DMS53 treated with DMSO at 0.1 percent for 48 hours (cell line): ENCODE results near the gene CCDC148.

Source experiments
- DNase-seq: peaks from one replicate; lab custom pipeline; 2025; ENCODE audit not compliant: unreplicated experiment; lab: John Stamatoyannopoulos, UW

CCDC148 gene

DNA sequence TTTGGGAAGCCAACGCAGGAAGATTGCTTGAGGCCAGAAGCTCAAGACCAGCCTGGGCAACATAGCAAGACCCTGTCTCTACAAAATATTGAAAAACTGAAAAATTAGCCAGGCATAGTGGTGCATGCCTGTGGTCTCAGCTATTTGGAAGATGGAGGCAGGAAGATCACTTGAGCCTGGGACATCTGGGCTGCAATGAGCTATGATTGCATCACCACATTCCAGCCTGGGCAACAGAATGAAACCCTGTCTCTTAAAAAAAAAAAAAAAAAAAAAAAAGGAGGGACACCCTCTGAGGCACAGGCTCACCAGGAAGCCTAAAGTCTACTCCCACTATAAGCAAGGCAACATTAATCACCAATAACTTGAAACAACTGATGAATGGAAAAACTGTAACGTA is 151.1 kb downstream of the CCDC148 start:
- DNase-seq, result no peak

- DNase-seq, result no peak
These were observed 156.2 kb downstream of the CCDC148 start for GRCh38 chr2:158300394-158300793.

- no peak for DNase-seq
These were observed 158.9 kb downstream of the CCDC148 start for GRCh38 chr2:158297606-158298005.

DNA sequence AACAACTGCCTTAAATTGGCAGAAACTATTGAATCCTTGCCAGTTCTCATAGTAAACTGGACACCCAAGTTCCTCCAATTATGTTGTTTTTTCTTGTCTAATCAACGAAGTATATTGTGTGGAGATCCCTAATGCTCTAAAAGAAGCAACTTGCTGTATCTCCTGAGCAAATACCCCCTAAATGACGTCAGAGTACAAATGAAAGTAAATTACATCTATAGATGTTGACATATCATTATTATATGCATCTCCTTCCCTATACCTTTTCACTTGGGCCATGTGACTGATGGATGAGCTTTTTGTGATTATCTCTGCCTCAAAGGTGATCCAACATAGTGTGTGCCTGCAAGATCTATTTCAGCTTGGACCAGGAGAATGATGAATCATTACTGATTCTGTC is 159.4 kb downstream of the CCDC148 start:
- DNase-seq, result no peak

DNA sequence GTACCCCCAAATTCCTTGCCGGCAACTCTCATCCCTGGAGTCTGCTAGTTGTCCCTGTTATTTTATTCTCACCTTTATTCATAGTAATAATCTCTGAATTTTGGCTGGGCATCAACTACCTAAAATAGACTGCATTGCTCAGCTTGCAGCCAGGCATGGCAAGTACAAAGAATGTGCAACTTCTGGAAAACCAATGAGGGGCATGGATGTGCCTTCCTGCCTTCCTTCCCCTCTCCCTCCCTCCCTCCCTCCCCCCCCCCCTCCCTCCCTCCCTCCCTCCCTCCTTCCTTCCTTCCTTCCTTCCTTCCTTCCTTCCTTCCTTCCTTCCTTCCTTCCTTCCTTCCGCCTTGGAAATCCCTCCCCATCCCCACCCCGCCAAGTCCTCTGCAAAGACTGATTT is 162.8 kb downstream of the CCDC148 start:
- no peak for DNase-seq

DNA sequence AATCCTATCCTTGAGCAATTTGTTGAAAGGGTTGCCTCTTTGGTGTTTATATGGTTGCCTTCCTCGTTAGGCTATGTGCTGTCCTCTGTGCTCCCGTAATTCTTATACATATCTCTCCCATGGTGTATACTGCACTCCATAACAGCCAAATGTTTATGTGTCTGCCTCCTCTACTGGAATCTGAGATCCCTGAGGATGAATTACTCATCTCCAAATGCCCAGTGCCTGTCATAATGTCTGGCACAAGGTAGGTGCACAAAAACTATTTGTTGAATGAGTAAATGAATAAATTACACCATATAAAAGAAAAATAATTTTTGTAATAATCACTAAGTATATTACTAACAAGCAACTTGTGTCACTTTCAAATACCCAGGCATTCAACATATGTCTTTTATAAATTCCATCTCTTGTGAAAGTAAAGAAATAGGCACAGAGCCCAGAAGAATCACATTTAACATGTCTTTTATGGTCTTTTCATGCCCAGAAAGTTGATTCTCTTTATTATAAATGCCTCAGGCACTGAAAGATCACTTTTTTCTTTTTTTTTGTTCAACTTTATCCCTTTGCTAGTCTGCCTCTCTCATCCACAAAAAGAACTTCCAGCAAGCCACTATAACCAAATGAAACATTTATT is 164.9 kb downstream of the CCDC148 start:
- DNase-seq, result no peak

DNA sequence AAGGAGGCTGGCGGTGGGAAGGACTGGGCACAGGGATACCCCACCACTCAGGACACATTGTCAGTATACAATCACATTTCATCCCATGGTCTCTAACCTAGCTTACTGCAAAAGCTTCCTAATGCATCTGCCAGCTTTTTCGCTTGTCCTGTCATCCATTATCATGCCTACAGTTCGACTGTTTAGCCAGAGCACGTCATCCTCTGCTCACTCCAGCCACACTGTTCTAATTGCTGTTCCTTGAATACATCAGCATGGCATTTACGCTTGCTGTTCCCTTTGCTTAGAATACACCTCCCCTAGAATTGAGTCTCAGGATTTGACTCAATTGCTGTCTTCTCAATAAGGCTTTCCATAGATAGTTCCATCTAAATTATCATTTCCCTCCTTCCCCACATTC is 166.3 kb downstream of the CCDC148 start:
- DNase-seq, result no peak

DNA sequence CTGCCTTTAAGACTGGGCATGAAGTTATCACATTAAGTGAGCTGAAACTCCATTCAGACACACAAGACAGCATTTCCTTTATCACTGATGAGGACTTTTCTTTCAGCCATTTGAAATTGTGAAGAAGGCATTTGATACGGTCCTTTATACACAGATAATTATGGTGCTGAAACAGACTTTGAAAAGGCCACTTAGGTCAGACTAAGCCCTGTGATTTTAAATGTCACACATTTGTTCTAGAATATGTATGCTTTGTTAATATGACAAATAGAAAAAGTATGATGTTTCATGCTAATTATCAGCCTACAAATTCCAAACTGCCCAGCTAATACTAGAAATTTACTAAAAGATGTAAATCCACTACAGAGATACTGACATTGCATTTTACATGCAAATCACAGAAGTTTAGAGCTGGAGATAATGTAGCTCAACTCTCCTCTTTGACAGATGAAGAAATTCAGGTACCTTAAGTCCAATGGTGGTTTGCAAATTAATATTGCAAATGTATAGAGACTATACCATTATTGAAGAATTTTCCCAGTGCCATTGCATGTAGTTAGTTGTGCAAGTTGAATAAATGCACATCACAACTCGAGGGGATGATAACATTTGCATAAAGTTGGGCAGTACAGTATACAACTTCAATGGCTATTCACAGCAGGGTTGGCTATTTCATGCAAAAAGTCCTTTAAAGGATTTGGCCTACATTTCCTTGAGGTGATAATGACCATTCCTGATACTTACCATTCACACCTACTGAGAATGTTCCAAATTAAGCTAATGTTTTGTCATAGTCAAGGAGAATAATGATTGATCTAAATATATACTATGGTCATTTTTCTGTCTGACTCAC is 179.7 kb downstream of the CCDC148 start:
- no peak for DNase-seq

DNA sequence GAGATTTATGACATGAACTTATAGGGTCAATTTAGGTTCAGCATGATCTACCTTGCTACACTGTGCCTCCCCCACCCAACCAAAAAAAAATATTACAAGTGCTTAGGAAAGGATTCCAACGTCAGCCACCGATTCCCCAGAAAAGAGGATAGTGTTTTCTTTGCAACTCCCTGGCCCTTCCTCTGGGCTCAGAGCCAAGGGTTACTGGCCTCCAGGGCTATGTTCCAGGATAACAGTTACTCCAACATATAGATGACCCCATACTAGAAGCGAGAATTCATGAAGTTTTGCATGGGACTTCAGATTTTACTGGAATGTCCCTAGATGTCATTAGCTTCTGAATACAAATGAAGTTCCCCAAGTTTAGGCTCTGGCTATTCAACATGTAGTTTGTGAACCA is 182.8 kb downstream of the CCDC148 start:
- no peak for DNase-seq

GRCh38 chr2:158270536-158270935 is 186.0 kb downstream of the CCDC148 start:
- no peak for DNase-seq

- DNase-seq, result peak; percentile 85
These were observed 187.4 kb downstream of the CCDC148 start for GRCh38 chr2:158269143-158269542.

DNA sequence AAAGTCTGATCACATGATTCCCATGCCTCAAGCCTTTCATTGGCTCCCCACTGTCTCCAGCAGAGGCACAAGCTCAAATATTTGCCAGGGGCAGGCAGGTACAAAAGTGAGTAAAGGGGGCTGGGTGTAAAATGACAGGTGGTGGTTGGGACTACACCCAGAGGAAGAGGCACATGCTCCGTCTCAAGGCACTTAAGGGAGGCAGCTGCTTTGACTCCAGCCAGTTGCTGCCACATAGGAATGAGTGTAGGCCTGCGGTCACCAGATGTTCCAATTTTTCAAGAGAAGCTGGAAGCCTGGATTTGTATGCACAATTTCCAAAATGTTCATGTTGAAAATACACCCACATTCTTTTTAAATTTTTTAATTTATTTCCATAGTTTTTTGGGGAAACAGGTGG is 190.4 kb downstream of the CCDC148 start:
- peak; percentile 45 for DNase-seq

GRCh38 chr2:158255257-158255656 is 201.3 kb downstream of the CCDC148 start:
- DNase-seq, result no peak

DNA sequence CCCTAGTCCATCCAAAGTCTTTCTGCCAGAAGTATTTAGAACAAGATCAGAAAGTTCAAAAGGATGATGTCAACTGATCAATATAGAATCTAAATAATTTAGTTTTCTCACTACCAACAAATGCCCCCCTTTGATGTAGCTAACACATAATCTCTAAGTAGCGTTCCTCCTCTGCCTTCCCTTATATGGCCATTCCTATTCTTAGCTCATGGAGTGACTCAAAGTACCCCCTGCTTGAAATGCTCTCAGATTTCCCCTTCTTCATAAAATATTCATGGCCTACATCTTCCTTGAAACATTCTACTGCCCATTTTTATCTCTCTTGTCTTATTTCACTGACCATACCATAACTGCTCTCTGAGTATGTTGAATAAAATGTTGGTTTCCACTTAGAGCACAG is 203.4 kb downstream of the CCDC148 start:
- DNase-seq, result no peak

DNA sequence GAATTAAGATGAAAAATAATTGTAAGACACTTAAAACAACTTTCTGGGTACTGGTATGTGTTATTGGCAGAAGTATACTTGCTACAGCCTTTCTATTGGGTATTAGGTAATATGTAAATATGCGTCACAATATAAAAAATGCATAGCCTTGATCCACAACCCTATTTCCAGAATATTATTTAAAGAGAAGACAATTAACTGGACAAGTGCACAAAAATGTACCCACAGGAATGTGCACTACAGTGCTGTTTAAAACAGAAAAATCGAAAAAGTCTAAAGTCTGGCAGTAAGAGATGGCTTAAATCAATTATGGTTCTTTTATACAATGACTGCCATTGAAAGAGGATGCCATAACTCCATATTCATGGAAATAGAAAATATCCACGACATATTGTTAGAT is 205.2 kb downstream of the CCDC148 start:
- no peak for DNase-seq

DNA sequence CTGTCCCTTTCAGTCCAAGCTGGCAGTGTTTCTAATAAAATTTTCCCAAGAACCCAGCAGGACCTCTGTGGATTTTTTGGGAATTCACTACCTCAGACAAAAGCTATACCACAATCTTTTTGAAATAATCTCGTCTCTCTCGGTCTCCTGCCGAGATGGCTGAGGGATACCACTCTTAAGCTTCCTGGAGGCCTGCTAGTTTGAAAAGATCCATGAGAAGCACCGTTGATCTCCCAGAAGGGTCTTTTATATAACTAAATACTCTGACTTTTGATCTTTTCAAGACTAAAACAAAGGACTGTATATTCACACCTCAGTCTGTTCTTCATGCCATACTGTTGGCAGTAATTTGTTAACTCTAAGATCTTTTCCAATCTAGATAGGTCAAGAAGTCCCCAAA is 213.2 kb downstream of the CCDC148 start:
- DNase-seq, result no peak

- DNase-seq, result no peak
These were observed 214.3 kb downstream of the CCDC148 start for GRCh38 chr2:158242280-158242679.

- no peak for DNase-seq
These were observed 215.6 kb downstream of the CCDC148 start for GRCh38 chr2:158240975-158241374.

DNA sequence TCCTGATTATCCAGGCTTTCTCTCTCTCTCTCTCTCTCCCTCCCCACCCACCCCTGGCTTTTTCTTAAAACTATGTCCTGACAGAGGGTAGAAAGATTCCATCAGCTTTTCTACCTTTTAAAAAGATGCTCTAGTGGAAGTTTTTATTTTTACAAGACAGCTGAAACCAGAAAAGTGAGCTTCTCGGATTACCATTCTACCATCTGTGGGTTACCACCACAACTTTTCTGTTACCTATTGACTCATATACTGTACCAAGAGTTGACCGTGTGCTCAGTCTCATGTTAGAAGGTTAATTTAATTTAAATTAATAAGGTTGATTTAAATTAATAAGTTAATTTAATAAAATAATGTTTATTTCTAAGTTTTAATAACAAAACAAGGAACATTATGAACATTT is 217.3 kb downstream of the CCDC148 start:
- no peak for DNase-seq

DNA sequence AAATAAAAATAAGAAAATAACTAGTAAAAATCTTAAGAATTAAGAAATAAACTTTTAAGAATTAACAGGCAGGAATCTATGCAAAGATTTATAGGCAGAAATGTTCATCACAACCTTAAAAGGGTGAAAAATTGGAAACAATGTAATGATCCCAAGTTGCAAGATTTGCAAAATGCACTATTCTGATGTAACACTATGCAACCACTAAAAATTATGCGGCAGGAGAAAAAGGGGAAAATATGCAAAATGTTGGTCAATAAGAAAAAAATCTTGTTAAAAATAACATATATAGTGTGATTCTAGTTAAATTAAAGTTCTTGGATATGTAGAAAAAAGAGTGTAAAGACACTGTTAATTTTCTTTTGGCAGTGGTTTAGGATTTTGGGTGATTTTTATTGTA is 222.1 kb downstream of the CCDC148 start:
- DNase-seq, result no peak

DNA sequence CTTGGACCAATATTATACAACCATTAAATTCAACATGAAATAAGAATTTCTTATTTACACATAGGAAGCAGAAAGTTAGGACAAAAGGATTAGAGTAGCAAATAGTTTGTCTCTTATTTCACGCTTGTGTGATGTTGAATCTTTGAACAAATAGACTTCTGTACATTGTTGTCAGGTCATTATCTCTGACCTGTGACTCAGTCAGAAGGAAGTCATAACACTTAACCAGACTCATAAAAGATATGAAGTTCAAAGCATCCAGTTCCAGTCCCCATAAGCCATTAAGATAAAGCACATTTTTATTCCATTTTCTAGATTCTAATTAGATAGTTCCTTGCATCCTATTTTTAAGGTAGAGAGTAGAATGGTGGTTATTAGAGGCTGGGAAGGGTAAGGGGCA is 224.1 kb downstream of the CCDC148 start:
- peak; percentile 85 for DNase-seq

DNA sequence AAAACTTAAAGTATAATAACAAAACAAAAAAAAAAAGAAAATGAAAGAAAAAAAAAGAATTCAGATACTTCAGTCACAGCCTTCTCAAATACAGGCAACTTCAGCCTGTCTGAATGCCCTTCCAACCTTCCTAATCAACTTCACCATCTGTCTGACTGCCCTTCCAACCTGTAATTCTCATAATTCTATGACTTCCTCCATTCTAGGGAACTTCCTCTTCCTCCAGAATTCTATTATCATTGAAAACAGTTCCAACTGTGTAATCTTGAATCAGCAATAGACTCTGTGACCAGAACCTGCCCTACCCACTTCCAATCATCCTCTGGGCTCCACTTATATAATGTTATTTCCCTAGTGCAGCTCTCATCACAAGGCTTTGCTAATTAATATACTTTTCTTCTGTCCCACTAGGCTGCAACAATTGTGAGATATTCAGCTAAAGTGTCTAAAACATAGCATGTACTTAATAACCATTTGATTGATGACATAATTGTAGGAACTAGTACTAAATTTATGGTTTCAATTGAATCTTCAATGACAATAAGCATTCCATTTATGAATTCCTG is 227.5 kb downstream of the CCDC148 start:
- DNase-seq, result no peak
